Uterus (tissue), 4 donors: Measurements from ENCODE around the gene LIMCH1. TPM values are rescaled to one million over a fixed set of nuclear protein-coding genes. Genes with fewer than 3 reads are reported as not detected.

Experiments used
- DNase-seq, 2 donors: peaks; one replicate each; pipeline ENCODE4 v3.0.0-alpha.2; 2019 to 2020
- H3K27ac ChIP-seq, 2 donors: fragments of 200-600 bp; sonication (generic); 1 replicate in 1 of 2; 2 replicates in 1 of 2; pipeline ENCODE4 v1.5.1; 2016 to 2018
- H3K27me3 ChIP-seq, 2 donors: fragments of 200-600 bp; sonication (generic); one replicate each; pipeline ENCODE4 v1.5.1; 2018 to 2019; ENCODE audit warnings: control low read depth in 1 of 2
- H3K36me3 ChIP-seq, 2 donors: fragments of 200-600 bp; sonication (generic); one replicate each; pipeline ENCODE4 v1.5.1; 2019; ENCODE audit warnings: control low read depth in 1 of 2
- H3K4me1 ChIP-seq, 2 donors: fragments of 200-600 bp; sonication (generic); one replicate each; pipeline ENCODE4 v1.5.1; 2018 to 2019; ENCODE audit warnings: control low read depth in 1 of 2
- H3K4me3 ChIP-seq, 2 donors: fragments of 200-600 bp; sonication (generic); 1 replicate in 1 of 2; 2 replicates in 1 of 2; pipeline ENCODE4 v1.5.1; 2018 to 2019; ENCODE audit warnings: mild to moderate bottlenecking in 1 of 2
- H3K9me3 ChIP-seq, 2 donors: fragments of 200-600 bp; sonication (generic); one replicate each; pipeline ENCODE4 v1.5.1; 2019; ENCODE audit warnings: control low read depth in 1 of 2
- POLR2A ChIP-seq, 2 donors: fragments of 450-650 bp; IDR thresholded peaks; one replicate each; pipeline ENCODE4 v1.6.1; 2016; ENCODE audit warnings: antibody characterized with exemption in 2 of 2, mild to moderate bottlenecking in 1 of 2, moderate library complexity in 1 of 2
- intact Hi-C: fragments of 100-400 bp; cut with DNase I; formaldehyde crosslinking; loops from one replicate; pipeline ENCODE4 v1.15.1; 2023; ENCODE audit warnings: low total_unique reads
- total RNA-seq, 4 donors: library from RNA; depleted of rRNA in 3 of 4; stranded (reverse); fragments of >200 nt in 3 of 4; gene quantifications; one replicate each; pipeline versions ENCODE4 v1.1.0 to v1.2.4, GENCODE V29; 2014 to 2023
- TF ChIP-seq, protein P1 (sequence below), 4 experiments: fragments of 200-600 bp in 2 of 4; fragments of 450-650 bp in 2 of 4; sonication (generic) in 2 of 4; IDR thresholded peaks; one replicate each; pipeline ENCODE4 v1.5.1; 2016 to 2019; ENCODE audit warnings: antibody characterized with exemption in 4 of 4, mild to moderate bottlenecking in 2 of 4, moderate library complexity in 1 of 4
- donor health status: DM: yes; HTN: yes; CAD: no.

The LIMCH1 gene
- total RNA-seq, 4 donors from 2014 or later = 12.9 to 49.5 (median 28.2) TPM

DNA sequence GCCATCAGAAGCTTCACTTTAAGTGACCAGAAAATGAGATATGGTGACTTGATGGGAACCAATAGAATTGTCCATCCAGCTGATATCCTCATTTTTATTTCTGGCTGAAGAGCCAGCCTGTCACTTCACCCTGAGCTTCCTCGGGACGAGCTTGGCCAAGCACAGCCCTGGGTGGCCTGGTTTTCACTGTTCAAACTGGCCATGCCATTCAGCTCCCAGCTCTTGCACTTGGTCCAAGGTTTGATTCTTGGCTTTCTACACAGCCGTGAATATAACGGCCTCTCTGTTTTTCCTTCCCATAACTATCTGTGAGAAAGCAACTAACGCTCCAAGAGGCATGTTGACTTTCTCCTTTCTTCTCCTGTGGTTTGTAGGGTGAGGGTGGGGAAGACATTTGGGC, 71.9 kb downstream of the LIMCH1 start:
- Histone ChIP-seq H3K36me3 (no peaks in the 10 kb centered on the region), H3K27me3 (no peaks in the 10 kb centered on the region), H3K27ac (no peak overlapping the region), H3K4me1 (no peaks in the 10 kb centered on the region), H3K9me3 (no peaks in the 10 kb centered on the region), H3K4me3 (no peak overlapping the region)
- no peak for DNase-seq
- TF ChIP-seq, protein P1, sequence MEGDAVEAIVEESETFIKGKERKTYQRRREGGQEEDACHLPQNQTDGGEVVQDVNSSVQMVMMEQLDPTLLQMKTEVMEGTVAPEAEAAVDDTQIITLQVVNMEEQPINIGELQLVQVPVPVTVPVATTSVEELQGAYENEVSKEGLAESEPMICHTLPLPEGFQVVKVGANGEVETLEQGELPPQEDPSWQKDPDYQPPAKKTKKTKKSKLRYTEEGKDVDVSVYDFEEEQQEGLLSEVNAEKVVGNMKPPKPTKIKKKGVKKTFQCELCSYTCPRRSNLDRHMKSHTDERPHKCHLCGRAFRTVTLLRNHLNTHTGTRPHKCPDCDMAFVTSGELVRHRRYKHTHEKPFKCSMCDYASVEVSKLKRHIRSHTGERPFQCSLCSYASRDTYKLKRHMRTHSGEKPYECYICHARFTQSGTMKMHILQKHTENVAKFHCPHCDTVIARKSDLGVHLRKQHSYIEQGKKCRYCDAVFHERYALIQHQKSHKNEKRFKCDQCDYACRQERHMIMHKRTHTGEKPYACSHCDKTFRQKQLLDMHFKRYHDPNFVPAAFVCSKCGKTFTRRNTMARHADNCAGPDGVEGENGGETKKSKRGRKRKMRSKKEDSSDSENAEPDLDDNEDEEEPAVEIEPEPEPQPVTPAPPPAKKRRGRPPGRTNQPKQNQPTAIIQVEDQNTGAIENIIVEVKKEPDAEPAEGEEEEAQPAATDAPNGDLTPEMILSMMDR (IDR thresholded peaks at IDR 0.05) = no peak
- TF ChIP-seq POLR2A (IDR thresholded peaks at IDR 0.05) = no peak
- intact Hi-C loops = no loop called here

DNA sequence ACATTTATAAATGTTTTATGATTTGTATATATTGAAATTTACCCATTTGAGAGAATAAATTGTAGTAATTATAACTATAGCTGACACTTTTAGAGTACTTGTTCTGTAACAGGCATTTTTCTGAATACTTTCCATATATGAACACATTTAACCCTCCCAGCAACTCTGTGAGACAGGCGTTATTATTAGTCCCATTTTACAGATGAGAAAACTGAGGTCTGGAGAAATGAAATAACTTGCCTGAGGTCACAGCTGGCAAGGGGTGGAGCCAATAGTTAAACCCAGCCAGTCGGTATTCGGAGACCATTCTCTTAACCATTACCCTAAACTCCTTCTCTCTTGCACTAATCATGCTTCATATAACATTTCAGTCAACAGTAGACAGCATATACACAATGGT, 72.5 kb downstream of the LIMCH1 start:
- Histone ChIP-seq H3K36me3 (no peaks in the 10 kb centered on the region), H3K9me3 (no peaks in the 10 kb centered on the region), H3K27ac (no peak overlapping the region), H3K27me3 (no peaks in the 10 kb centered on the region), H3K4me3 (no peak overlapping the region), H3K4me1 (no peaks in the 10 kb centered on the region)
- intact Hi-C loops = no loop called here
- no peak for DNase-seq
- TF ChIP-seq, protein P1 (IDR thresholded peaks at IDR 0.05) = no peak
- no peak for TF ChIP-seq POLR2A (IDR thresholded peaks at IDR 0.05)

DNA sequence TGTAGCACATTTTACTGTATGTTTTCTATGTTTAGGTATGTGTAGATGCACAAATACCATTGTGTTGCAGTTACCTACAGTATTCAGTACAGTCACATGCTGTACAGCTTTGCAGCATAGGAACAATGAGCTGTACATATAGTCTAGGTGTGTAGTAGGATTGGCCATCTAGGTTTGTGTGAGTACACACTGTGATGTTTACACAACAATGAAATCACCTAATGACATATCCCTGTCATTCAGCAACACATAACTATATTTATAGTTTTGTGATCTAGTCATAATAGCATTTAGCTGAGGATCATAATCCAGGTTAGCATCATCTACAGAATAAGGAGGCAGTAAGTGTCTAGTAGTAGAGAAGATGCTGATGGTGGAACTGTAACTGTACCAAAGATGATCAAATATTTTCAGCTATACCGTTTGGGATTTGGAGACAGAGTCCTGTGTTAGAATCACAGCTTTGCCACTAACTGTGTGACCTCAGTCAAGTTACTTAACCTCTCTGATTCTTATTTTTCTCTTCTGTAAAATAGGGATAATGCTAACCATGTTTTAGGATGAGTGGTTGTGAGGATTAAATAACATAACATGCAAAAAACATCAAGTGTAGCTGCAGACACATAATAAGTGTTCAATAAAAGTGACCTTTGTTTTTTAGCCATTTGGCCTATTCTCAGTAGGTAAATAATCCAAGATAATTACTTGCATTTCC, 73.3 kb downstream of the LIMCH1 start:
- intact Hi-C loops = no loop called here
- no peak overlapping the region for H3K27ac ChIP-seq

DNA sequence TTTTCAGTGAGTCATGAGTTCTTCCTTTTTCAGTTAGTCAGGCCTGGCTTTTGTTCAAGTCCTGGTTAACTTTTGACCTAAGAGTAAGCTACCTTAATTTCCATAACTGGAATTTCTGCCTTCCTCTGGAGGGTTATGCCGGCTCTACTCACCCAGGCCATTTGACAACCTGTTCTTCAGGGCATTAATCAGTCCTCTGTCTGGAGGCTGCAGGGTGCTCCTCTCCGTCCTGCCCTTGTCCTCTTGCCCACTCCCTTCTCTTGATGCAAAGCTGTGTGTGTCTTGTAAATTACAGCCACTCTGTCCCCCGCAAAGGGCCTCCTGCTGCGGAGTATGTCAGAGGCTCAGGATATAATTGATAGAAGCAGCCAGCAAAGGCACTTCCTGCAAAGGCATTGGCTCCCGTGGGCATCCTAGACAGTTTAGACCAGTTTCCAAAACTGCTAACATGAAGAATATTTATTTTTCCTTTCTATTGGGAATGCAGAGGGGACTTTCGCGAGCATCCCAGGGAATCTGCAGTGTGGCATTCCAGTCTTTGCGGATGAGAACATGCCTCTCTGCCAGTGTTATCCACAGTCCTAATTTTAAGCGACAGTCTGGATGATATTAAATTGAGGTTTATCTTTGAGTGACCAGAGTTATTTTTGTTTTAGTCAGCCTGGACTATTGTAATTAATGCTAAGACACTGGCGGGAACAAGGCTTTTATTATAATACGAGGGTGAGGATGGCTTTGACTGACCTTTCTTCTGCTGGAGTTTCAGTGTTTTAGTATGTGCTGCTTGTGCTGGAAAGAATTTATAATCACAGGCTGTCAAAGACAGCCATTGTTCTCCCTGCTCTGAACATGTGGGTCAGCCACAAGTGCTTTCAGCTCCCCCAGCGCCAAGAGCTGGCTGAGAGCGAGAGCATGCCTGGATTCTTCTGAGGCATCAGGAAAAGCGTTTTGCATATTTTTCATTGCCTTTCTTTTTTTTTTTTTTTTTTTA, 74.2 kb downstream of the LIMCH1 start:
- Histone ChIP-seq H3K36me3 (no peaks in the 10 kb centered on the region), H3K27ac (no peak overlapping the region), H3K9me3 (no peaks in the 10 kb centered on the region), H3K4me1 (no peaks in the 10 kb centered on the region), H3K4me3 (no peak overlapping the region), H3K27me3 (no peaks in the 10 kb centered on the region)
- no peak for DNase-seq
- intact Hi-C loops = no loop called here
- no peak for TF ChIP-seq POLR2A (IDR thresholded peaks at IDR 0.05)
- TF ChIP-seq, protein P1 (IDR thresholded peaks at IDR 0.05) = no peak

More for the DNA sequence above, 73.3 kb downstream of the LIMCH1 start:
- Histone ChIP-seq H3K36me3 (no peaks in the 10 kb centered on the region), H3K9me3 (no peaks in the 10 kb centered on the region), H3K4me3 (no peak overlapping the region), H3K4me1 (no peaks in the 10 kb centered on the region), H3K27me3 (no peaks in the 10 kb centered on the region)
- no peak for TF ChIP-seq POLR2A (IDR thresholded peaks at IDR 0.05)
- TF ChIP-seq, protein P1 (IDR thresholded peaks at IDR 0.05) = no peak
- no peak for DNase-seq

DNA sequence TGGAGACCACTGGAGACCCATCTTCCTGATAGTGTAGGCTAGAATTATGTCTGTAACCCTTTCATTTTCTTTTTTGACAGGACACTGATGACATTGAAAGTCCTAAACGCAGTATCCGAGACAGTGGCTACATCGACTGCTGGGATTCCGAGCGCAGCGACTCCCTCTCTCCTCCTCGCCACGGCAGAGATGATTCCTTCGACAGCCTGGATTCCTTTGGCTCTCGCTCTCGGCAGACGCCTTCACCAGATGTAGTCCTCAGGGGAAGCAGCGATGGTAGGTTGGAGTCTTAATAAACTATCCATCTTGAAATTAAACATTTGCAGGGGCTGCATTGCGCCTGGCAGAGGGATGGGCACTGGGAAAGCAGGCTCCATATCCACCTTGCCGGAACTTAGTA, 75.4 kb downstream of the LIMCH1 start:
- H3K27ac ChIP-seq = no peak overlapping the region
- H3K36me3 ChIP-seq = no peaks in the 10 kb centered on the region
- no peaks in the 10 kb centered on the region for H3K4me1 ChIP-seq
- H3K4me3 ChIP-seq = peak overlapping the region in 1 of 2 donors; percentile 15
- H3K27me3 ChIP-seq = no peaks in the 10 kb centered on the region
- no peak for DNase-seq
- TF ChIP-seq, protein P1 (IDR thresholded peaks at IDR 0.05) = no peak
- TF ChIP-seq POLR2A (IDR thresholded peaks at IDR 0.05) = no peak
- no peaks in the 10 kb centered on the region for H3K9me3 ChIP-seq
- intact Hi-C loops = no loop called here
